ENCODE measurements around the gene CCDC169.
A peak's percentile ranks its signal among the peaks of the same experiment; 100 is the strongest.

CCDC169 gene

GRCh38 chr13:36259361-36260137 lies 38.1 kb downstream of the CCDC169 start:
- no peak for TF ChIP-seq CTCF (IDR thresholded peaks at IDR 0.05; ENCODE audit: low read length, missing control alignments)
- DNase-seq (ENCODE audit: low read depth) = no peak
- no peak overlapping the region for H3K4me3 ChIP-seq (replicated peaks; ENCODE audit: low read depth, low read length)

DNA sequence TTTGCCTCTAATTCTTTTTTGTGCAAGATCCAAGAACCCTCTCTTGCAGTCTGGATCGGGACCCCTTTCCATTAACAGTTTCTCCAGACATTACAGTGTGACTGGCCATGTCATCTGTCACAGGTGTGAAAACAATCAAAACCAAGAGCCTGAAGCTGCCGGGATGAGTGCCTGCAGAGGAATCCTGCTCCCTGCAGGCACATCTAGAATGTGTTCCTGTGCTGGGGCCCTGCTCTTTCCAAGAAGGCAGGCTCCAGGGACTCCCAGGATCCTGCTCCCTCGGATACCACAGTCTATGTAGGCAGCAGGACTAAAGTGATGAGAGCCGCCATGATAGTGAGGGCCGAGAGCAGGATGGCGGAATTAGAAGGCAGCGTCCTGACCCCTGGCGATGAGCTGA lies 38.8 kb downstream of the CCDC169 start:
- DNase-seq (ENCODE audit: low read depth) = no peak
- no peak for TF ChIP-seq CTCF (IDR thresholded peaks at IDR 0.05; ENCODE audit: low read length, missing control alignments)
- H3K4me3 ChIP-seq (replicated peaks; ENCODE audit: low read depth, low read length) = no peak overlapping the region

GRCh38 chr13:36251526-36251925 lies 46.1 kb downstream of the CCDC169 start:
- no peak overlapping the region for H3K4me3 ChIP-seq (replicated peaks; ENCODE audit: low read depth, low read length)
- peak; percentile 21 for DNase-seq (ENCODE audit: low read depth)
- no peak for TF ChIP-seq CTCF (IDR thresholded peaks at IDR 0.05; ENCODE audit: low read length, missing control alignments)

GRCh38 chr13:36251017-36251416 lies 46.6 kb downstream of the CCDC169 start:
- H3K4me3 ChIP-seq (replicated peaks; ENCODE audit: low read depth, low read length) = no peak overlapping the region
- TF ChIP-seq CTCF (IDR thresholded peaks at IDR 0.05; ENCODE audit: low read length, missing control alignments) = no peak
- DNase-seq (ENCODE audit: low read depth) = no peak

DNA sequence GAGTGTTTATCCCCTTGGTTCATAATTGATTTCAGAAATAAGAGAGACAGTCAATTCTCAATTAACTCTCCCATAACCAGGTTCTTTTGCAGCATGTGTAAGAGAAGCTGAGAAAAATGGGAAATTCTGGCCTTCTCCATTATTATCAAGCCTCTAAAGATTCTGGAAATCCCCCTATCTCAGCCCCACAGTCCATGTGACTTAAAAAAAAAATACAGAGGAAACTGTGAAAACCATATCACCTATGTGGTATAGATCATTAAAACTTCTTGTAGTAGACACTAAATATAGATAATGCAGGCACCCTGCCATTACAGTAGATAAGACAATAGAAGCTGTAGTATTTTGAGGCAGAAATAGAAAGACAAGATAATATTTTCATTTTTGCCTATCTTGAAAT lies 48.9 kb downstream of the CCDC169 start:
- no peak for TF ChIP-seq CTCF (IDR thresholded peaks at IDR 0.05; ENCODE audit: low read length, missing control alignments)
- H3K4me3 ChIP-seq (replicated peaks; ENCODE audit: low read depth, low read length) = no peak overlapping the region
- no peak for DNase-seq (ENCODE audit: low read depth)

- no peak overlapping the region for H3K4me3 ChIP-seq (replicated peaks; ENCODE audit: low read depth, low read length)
- TF ChIP-seq CTCF (IDR thresholded peaks at IDR 0.05; ENCODE audit: low read length, missing control alignments) = no peak
- no peak for DNase-seq (ENCODE audit: low read depth)
Measured at GRCh38 chr13:36244990-36245389, 52.6 kb downstream of the CCDC169 start.

DNA sequence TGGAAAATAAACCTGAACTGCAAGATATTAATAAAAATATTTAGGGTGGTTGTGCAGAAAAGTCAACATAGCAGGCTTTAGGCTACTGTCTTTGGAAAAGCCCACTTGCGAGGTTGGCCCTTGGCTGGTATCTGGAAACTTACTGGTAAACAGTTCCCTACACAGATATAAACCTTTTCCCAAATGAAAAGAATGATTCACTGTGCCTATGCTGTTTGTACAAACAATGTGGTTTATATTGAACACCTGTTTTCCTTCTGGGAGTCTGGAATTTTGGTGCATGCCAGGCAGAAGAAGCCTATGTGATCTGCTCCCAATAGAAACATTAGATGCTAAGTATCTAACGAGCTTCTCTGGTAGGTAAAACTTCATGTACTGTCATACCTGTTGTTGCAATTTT lies 53.5 kb downstream of the CCDC169 start:
- no peak for DNase-seq (ENCODE audit: low read depth)
- no peak for TF ChIP-seq CTCF (IDR thresholded peaks at IDR 0.05; ENCODE audit: low read length, missing control alignments)
- no peak overlapping the region for H3K4me3 ChIP-seq (replicated peaks; ENCODE audit: low read depth, low read length)
